GM12873 (cell line): ENCODE data around the gene OAF.

ENCODE experiments used
- TF ChIP-seq, protein P1 (sequence below): IDR thresholded peaks from 2 replicates; pipeline ENCODE4 v1.5.1; 2012; ENCODE audit warnings: low read depth, mild to moderate bottlenecking, moderate library complexity, low read length, control low read depth; ENCODE audit not compliant: insufficient read depth; ENCODE audit errors: missing control alignments

Gene OAF

DNA sequence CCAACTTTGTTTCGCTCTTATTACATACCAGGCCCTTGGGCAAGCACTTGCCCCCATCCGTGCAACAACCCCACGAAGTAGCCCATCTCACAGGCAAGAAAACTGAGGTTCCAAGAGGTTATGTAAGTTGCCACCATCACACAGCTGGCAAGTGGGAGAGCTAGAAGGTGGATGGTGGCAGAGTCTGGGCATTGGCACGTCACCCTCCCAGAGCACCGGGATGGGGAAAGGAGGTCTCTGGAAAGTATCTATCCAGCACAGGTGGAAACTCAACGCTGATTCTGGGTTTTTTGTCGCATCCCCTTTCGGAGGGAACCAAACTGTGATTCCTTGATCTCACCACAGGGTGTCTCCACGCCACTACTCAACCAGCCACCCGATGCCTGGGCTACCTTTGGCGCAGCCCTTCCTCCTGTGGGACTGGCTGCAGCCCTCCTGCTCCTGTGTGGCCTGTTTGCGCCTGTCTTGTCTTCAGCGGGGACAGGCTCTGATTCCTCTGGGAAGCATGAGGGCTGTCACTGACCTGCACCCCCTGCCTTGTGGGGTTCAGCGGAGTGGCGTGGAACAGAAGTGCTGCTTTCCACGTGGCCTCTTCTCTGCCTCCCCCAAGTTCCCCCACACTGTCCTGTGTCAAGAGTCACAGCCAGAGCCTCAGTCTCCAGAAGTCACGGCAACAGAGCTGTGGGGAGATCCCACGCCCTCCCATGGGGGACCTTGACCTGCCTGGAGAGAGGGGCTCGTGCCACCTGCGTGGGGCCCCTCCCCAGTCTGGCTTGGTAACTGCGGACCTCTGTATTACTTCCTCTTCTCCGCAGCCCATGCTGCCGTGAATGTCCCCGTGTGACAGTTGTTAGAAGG lies 38.5 kb upstream of the OAF start:
- TF ChIP-seq, protein P1, sequence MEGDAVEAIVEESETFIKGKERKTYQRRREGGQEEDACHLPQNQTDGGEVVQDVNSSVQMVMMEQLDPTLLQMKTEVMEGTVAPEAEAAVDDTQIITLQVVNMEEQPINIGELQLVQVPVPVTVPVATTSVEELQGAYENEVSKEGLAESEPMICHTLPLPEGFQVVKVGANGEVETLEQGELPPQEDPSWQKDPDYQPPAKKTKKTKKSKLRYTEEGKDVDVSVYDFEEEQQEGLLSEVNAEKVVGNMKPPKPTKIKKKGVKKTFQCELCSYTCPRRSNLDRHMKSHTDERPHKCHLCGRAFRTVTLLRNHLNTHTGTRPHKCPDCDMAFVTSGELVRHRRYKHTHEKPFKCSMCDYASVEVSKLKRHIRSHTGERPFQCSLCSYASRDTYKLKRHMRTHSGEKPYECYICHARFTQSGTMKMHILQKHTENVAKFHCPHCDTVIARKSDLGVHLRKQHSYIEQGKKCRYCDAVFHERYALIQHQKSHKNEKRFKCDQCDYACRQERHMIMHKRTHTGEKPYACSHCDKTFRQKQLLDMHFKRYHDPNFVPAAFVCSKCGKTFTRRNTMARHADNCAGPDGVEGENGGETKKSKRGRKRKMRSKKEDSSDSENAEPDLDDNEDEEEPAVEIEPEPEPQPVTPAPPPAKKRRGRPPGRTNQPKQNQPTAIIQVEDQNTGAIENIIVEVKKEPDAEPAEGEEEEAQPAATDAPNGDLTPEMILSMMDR = peak; percentile 86

DNA sequence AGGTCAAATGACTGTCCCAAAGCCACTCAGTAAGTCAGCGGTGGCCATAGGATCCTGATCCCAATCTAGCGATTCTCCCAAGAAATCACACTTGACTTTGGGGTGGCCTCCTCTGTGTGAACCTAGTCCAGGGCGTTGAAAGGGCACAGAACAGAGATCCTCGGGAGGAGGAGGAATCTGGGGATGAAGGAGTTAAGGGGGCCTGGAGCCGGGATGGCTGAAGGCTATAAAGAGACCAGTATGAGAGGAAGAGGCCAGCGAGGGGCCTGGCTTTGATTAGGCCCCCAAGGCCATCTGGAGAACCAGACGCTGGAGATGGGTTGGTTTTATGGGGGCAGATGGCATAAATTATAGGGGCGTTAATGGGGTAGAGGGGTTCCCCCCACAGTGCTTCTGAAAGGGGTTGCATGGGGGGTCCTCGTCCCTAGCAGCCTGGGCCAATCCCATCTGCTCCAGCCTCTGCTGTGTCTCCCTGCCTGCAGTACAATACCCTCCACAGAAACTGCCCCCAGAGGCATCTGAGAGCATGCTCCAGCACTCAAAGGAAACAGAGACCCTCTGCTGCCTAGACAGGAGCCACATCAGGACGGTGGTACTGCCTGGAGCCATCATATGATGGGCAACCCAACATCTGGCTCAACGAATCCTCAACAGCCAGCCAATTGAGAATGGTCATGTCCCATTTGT lies 37.7 kb upstream of the OAF start:
- TF ChIP-seq, protein P1 = no peak

DNA sequence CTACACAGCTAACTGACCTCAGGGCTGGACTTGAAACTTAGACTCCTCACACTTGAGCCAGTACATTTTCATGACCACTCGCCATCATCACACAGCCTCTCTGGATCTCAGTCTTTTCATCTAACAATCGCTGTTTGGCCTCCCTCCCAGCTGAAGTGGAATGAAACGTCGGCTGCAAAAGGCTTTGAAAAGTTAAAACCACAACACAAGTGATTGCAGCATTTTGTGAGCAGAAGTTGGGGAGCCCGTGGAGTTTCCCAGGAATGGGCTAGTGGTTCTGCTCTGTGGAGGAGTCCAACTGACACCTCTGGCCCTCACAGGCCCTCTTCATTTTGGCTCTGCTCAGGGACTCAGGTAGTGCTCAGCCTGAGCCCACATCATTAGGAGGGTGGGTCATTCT lies 37.0 kb upstream of the OAF start:
- TF ChIP-seq, protein P1 = no peak

DNA sequence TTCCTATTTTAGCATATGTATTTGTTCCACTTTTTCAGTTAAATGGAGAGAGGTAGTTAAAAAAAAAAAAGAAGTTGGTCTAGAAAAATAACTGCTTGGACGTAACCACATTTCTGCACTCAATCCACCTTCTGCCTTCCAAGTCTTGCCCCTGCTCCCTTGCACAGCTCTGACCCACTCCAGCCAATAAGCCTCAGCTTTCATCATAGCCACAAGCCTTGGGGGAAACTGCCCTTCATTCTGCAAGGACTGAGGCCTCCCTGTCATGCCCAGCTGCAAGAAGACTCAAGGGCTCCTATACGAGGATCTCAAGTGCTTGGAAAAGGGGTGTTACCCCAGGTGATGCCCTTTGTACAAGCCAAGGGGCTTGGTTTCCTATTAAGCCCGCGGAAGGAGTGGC lies 36.0 kb upstream of the OAF start:
- TF ChIP-seq, protein P1 = no peak

DNA sequence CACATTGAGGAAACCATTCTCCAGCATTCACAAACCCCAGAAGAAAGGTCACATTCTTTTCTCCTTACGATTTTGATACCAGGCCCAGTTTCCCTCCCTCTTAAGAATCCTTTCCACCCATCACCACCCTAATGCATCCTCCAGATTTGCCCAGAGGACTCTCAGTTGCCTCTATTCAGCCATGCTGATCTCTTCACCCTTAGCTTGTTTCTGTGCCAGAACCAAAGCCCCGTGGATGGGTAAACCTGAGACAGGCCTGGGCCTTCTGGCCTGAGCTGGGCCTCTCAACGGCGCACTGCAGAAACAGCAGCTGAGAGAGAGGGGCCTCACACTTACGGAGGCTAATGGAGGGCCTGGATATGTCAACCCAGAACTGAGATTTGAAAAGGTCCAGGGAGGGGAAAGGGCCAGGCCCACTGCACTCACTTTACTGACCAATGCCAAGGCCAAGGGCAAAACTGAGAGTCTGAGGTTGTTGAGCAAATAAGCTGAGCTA lies 32.2 kb upstream of the OAF start:
- TF ChIP-seq, protein P1 = no peak

DNA sequence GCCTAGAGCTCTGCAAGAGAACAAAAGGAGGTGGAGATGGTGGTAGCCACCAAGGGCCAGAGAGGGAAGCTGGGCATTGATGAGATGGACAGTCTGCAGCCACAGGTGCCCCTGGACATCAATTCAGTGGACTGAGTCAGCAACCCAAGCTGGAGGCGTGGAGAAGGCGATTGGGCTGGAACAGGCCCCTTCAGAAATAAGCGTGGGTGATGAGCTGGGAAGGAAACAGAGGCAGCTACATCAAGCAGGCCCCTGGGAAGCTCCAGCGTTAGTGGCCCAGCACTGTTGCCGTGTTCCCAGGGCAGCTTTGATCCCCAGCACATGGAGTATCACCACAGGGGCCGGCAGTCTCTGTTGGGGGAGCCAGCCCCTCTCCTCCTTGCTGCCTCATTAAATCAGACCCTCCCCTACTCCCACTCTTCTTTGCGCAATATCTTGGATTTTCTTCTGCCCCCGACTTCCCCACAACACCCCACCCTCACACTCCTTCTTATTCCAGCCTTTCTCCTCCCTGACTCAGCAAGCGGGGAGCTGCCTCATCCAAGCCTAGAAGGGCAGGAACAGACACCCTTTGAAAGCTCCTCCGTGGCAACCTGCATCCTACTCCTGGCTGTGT lies 31.7 kb upstream of the OAF start:
- TF ChIP-seq, protein P1 = no peak
